Suppressor macrophage treated with lipopolysaccharide for 1 hour (primary cell): ENCODE results near the gene ZRANB2.

ENCODE experiments used
- DNase-seq, 3 donors: peaks; one replicate each; pipeline ENCODE4 v3.0.0-alpha.2; 2020 to 2022

Gene ZRANB2, protein sequence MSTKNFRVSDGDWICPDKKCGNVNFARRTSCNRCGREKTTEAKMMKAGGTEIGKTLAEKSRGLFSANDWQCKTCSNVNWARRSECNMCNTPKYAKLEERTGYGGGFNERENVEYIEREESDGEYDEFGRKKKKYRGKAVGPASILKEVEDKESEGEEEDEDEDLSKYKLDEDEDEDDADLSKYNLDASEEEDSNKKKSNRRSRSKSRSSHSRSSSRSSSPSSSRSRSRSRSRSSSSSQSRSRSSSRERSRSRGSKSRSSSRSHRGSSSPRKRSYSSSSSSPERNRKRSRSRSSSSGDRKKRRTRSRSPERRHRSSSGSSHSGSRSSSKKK

DNA sequence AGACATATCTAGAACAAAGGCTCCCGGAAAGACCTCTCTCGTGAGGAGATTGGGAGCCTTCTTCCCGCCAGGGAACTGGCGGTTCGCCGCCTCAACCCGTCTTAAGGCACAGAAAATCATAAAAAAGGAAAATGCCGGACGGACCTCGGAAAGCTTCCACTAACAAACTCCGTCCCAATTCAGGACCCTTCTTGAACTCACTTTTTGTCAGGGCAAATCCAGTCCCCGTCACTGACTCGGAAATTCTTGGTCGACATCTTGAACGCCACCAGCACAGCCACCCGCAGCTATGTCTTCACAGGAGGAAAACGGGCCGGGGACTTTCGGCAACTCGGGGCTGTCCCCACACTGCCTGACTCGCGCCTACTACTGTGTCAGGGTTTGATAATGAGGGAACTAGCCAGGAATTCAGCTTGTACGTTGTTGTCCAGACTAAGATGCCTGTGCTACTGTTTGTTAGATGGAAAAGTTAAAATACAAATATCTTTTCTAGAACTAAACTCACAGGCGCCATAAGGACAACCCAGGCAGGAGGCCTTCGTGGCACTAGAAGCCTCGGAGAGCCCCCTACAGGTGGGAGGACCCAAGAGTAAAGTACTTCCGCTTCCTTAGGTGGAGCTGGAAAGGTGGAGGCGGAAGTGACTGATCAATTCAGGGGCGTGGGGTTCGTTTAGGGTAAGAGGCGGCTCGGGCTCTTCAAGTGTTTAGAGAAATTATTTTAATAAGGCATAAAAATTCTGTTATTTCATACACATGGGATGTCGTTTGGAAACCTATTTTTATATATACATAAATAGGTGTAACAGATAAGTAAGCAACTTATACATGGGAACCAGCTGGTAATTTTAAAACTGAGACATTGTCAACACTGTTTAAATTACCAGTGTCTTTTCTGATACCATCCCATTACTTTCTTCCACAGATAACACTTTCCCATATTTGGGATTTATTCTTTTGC, at the start of gene ZRANB2:
TSS of gene ZRANB2 (minus strand) at position 297 of the 958 bp plus-strand sequence. CDS start at position 257, 40 bp downstream.
- DNase-seq: peak; percentile 94 to 96 (median 94)

DNA sequence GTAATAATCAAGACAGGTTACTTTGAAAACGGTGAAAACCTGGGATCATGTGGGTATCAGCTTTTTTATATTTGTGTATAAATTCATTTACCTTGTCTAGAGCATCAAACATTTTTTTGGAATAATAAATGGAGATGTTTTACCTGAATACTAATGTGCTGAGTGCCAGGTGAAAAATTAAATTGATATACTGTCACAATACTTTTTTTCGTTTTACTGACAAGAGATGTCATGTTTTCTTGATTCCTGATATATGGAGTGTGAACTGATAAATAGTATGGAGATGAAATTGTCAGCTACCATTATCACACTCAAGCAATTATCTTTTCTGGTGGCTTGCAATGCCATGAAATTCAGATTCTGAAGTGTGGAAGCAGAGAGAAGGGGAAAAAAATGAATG, 47.2 kb upstream of the ZRANB2 start:
- DNase-seq: no peak

DNA sequence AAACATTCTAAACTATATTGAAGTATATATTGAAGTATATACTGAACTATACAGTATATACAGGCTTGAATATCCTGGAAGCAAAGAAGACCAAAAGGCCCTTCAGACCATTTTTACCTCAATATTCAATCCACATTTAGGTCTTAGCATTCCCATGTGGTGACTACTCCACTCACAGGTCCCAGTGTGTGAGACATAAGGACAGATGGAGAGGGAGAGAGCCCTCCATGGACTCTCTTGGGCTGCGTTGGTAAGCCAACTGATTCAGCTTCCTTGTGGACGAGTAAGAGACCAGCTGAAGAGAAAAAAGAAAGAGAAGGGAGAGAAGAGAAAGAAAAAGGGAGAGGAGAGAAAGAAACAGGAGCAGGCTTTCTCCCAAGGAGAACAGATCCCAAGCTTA, 37.3 kb upstream of the ZRANB2 start:
- no peak for DNase-seq

DNA sequence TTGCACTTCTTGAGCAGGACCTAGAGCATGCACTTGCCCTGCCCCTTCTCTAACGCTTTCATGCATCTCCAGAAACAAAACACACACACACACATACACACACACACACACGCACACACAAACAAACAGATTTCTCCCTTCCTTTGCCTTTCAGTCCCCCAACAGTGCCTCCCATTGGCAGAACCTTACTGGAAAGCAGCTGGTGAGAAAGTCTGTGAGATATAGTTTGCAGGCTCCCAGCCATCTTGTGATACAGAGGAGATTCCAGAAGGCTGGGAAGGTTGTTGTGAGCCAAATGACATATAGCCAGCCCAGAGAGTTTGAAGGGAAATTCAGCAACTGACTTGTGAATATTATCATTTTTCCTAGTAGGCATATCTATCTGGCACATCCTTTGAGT, 35.9 kb upstream of the ZRANB2 start:
- DNase-seq: no peak

DNA sequence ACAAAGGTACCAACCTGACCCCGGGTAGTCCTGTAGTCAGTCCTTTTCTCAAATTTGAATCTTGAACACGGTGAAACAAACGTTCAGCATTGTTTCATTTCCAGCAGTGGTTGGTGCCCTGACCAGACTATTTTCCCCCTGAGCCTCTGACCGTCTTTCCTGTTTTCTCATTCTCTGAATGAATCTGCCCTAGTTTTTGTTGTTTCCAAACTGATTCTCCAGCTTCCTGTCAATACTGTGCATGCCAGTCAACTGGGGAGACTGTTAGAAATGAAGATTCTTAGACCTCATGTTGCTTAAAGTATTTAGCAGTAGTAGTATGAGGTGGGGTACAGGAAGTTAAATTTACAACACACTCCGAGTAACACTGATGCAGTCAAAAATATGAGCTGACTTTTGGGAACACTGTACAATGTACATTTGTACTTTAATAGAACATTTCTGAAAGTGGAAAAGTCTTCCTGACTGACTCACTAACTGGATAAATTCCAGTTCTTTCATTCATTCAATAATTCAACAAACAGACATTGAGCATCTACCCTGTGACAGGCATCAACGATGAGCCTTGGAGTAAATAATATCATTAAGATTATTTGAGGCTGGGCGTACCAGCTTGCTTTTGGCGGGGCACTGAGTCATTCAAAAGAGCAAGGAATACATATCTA, 26.0 kb upstream of the ZRANB2 start:
- no peak for DNase-seq

DNA sequence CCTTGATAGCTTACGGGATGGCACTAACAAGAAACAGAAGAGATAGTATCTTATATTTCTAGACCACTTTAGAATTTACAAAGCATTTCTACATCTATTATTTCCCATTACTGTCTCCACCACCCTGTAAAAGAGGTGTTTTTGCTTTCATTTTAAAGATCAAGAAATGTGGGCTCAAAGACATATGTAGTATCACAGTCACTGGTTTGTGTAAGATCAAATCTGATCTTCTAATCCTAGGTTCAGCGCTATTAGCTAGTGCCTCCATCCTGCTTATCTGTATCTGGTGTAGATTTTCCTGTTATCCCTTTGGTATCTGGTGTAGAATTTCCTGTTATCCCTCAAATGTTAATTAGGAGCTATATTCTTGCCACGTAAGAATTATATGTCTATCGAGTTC, 23.6 kb upstream of the ZRANB2 start:
- DNase-seq: no peak

DNA sequence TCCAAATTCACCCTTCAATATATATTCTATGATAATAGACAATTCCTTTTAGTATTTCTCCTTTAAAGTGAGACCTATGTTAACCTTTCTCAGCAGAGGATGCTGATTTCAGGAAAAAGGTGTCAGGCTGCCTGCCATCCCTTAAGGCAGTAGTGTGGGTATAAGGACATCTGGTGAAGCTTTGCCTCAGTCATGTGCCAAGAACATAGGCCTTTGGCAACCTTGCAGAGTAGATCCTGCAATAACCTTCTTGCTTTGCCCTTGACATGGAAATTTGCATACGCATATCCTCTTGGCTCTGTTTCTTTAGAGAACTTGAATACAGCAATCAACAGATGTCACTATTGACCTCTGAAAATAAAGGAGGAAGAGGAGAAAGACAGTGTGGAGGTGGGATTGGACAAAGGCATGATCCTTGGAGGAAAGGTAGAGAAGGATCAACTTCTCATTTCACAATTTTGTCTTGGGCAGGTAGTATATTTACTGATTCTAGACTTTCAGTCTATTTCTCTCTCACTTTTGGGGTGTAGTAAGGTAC, 21.1 kb upstream of the ZRANB2 start:
- no peak for DNase-seq

DNA sequence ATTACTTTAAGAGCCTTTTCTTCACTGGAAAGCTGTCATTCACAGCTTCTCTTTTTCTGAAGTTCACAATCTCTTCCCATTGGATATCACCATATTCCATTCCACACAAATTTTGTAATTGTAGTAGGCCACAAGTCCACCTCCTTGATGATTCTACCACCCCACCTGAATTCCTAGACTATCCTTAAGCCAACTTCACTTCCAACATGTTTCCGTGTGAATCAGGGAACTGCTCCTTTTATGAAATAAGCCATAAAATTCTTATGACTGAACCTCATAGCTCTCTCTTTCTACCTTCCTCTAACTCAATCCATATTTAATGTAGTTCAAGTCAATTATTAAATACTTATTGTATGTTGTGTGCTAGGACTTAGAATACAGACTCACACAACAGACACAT, 16.6 kb upstream of the ZRANB2 start:
- no peak for DNase-seq

DNA sequence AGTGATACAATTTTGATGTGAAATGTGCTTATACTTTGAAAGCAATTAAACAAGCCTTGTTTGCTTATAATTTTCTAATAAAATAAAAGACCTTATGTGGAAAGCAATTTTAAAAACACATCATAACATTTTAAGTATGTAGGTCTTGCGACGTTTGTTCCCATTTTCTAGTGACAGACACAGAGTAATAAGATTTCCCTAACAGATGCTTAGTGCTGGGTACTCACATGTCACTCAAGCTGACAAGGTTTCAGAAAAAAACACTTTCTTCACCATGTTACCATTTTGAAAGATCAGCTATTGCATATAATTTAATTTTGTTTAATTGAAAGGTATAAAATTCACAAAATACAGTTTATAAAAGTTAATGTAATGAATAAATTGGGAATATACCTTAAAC, 14.1 kb upstream of the ZRANB2 start:
- no peak for DNase-seq

DNA sequence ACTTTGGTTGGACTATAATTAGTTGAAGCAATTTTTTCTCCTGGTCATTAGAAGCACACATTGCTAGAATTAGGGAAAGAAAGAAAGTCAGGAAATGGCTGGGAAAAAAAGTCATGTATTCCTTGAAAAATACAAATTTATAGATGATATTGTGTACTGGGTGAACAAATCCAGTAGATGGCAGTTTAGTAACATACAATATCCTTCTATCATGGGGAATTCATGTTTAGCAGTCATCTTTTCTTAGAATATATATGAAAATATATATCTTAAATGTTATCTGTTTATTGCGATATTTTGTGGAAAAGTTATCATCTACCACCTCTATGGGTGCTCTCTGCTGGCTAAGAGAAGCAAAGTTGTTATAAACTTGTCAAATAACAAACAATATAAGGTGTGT, 13.1 kb upstream of the ZRANB2 start:
- peak in 2 of 3 donors; percentile 25 to 29 for DNase-seq

DNA sequence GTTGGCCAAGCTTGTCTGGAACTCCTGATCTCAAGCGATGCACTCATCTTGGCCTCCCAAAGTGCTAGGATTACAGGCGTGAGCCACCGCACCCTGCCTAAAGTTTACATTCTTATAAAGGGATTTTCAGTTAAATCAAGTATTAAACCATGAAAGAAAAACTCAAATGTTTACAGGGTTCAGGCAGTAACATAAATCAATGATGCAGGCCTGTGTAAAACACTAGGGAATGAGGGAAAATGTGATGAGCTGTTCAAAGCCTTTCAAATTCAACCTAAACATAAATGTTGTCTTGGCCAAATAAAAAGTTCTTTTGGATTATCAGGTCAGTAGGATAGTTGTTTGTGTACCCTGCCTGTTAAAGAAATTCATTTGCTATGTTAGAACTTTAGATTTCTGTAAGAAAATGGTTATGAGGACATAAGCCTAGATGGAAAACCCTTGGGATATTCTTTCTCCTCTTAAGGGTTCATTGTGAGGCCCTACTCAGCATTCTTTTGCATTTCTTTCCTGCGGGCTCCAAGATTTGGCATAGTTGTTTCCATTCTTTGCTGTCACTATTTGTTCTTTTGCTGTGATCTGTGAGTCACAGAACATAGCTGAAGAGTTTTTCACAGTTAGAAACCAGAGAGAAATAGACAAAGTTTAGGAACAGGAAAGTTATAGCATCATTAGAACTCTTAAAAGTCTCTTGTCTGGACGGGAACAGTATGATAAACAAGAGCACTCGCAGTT, 8.9 kb upstream of the ZRANB2 start:
- no peak for DNase-seq

DNA sequence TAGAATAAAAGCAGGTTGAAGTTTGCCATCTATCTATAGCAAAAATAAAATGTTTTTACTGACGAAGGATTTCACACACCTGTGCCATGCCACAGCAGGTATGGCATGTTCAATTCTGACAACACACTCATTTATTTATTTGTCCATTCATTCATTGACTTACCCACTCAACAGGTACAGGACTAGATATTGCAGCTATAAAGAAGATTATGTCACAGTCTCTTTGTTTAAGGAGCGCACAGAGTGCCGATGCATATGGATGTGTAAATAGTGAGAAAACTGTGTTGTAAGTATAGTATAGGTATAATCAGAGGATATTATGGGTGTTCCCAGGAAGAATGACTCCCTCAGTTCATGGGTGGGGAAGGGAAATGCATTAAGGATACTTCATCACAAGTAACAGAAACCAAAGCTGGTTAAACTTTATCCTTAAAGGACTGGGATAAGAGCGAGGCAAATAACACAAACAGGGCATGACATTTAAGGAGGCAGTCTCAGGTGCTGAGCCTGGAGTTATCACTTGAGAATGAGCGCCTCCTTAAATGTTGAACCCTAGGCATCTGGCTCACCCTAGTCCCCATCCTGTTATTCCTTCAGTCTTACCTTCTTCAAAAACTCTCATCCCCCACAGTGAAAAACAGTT, 7.9 kb upstream of the ZRANB2 start:
- no peak for DNase-seq

DNA sequence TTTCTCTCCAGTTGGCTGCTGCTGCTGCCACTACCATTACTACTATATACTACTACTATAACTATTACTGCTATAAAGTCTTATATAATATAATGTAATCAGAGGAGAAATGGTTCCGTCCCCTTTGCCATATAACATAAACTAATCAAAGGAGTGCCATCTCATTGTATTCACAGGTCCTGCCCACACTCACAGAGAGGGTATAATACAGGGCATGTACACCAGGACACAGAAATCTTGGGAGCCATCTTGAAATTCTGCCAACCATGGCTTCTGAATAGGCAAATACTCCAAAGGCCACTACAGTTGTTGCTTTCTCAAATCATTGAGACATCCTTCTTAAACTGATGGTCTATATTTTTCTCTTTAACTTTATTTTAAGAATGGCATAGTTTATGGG, 6.9 kb upstream of the ZRANB2 start:
- no peak for DNase-seq

DNA sequence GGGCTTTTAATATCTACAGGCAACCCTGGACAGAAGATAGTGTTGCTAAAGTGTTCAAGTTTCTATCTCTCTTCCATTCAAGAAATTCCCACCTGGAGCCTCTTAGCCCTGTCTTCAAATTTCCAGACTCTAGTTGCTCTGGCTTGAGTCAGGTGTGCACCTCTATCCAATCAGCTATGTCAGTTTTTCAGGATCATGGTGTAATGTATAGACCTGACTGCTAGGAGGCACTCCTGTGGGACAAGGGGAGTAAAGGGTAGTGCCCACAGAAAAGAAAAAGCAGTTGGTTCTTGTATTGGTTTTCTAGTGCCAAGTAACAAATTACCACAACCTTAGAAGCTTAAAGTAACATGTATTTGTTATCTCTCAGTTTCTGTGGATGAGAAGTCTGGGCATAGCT, 6.2 kb upstream of the ZRANB2 start:
- no peak for DNase-seq

DNA sequence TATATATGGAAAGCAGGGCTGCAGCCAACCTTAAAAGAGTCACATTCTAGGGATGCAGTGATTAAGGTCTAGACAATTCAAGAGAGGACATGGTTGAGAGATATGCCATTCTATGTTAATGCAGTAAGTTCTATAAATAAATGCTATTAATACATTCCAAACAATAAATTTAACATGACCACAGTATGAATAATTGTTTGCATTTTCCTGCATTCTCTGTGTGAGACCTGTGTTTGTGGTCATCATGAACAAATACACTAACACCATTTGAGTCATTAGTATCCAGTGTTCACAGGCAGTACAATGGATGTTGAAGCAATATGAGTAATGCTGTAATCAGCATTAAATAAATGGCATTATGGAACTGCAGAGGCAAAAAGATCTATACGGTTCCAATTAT, 5.5 kb upstream of the ZRANB2 start:
- DNase-seq: no peak

DNA sequence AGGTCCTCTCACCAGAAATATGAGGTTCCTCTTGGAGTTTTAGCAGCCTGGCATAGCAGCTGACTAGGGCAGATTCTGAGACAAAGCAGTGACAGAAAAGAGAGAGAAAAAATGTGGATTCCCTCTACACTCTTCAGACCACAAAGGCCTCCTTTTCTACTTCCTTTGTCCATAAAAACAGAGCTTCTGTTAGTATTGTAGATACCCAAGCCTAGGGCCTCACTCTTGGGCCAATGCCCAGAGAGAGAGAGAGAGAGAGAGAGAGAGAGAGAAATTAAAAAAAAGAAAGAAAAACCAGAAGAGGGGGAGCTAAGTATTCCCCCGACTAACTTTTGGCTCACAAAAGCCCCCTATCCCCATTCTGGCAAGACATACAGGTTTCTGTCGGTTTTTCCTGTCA, 2.4 kb upstream of the ZRANB2 start:
- DNase-seq: peak in 1 of 3 donors; percentile 4

DNA sequence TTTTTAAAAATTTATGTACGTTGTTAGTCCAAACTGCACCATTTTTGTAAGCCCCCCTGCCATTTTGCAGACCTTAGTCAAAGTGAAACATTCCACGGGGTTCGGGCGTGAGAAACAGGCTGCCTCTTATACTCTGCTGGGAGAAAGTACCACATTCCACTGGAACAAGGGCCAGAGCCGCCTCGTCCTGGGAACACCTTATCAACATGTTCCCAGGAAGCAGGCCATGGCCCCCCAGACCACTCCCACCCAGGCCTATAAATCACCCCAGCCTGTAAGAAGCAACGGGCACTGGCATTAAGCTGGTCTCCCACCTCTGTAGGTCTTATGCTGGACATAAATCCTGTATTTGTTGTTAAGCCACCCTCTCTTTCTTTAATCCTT, 854 bp upstream of the ZRANB2 start:
- no peak for DNase-seq

DNA sequence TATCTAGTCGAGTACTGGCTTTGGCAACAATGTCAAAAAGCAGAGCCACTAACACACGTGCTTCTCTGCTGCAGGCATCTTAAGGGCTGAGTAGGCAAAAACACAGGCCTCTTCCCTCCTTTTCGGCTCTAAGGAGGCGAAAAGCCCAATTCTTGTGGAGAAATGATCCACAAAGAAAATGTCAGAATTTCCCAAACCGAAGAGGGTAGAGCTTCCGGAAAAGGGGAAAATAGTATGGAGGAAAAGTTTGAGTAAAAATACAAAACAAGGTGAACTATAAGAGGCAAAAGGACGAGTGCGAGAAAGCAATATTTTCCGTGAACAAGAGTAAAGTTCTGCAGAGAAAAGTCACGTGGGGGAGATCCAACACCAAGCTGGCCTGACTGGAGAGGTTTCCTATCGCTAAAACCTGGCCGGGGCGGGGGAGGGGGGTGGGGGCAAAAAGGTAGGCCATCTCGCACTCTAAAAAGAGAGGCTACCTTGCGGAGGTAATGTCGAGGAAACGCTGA, 551 bp downstream of the ZRANB2 start:
- peak; percentile 11 to 25 (median 24) for DNase-seq

DNA sequence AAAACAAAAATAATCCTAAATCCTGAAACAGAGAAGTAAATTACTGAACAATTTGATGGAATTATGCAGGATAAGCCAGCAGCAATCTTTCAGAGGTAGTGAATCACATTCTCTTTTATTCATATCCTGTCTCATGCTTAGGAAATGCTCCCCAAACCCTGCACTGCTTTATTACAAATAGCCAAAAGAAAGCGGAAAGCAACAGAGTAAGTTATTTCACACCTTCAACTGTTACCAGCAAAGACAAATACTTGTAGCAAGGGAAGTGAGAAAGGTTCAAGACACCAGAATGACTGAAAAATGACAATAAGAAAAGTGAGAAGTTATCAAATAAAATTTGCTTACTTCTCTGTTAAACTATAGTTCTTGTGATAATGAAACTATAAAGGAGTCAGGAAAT, 6.2 kb downstream of the ZRANB2 start:
- no peak for DNase-seq

DNA sequence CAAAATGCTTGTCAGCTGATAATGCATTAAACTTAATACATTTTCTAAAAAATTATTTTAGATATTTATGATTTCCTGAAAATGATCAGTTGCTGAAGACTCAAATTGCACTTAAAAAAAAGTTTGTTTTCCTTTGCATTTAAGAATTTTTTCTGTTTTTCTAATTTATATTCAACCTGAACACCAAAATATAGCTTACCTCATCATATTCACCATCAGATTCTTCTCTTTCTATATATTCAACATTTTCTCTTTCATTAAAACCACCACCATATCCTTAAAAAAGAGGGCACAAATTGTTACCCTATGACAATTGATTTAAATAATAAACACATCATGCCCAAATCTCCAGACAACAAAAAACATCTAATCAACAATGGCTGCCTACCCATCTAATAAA, 8.6 kb downstream of the ZRANB2 start:
- no peak for DNase-seq

DNA sequence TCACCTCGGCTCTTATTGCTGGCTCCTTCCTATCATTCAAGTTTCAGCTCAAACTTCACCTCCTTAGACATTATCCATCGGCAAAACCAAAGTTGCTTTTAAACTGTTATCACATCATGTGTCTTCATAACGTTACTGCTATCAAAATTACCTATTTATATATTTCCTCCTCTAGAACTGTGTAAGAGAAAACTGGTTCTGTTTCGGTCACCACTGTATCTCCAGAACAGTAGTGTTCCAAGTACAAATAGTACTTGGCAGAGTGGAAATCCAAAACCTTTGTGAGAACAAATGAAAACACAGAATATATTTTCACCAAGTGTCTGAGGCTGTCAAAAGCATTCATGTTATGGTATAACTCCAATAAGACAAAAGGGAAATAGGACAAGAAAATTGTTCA, 9.1 kb downstream of the ZRANB2 start:
- DNase-seq: no peak
